Panc1 (cell line): ENCODE measurements around the gene TBX5. TPM values are rescaled to one million over a fixed set of nuclear protein-coding genes. Genes with fewer than 3 reads are reported as not detected.

Source experiments
- ATAC-seq: fragments of 200-7000 bp; cut with Tn5 transposase; 2 replicates; pipeline ENCODE4 v1.9.1; 2020; ENCODE audit warnings: mild to moderate bottlenecking, moderate library complexity
- BruUV-seq: library from RNA; stranded (reverse); fragments of 400-500 nt; replicated peaks from 2 replicates; lab custom pipeline; 2021; lab: Mats Ljungman, UMichigan
- CTCF ChIA-PET: fragments of 300-600 bp; sonication (Branson Sonifier 250); formaldehyde crosslinking; loops from one replicate; lab custom pipeline; 2022; ENCODE audit warnings: antibody characterized with exemption; lab: Charles Lee
- POLR2A ChIA-PET: fragments of 300-600 bp; sonication (Branson Sonifier 250); formaldehyde crosslinking; loops from one replicate; lab custom pipeline; 2022; ENCODE audit warnings: antibody characterized with exemption; lab: Charles Lee
- DNase-seq: peaks from one replicate; pipeline ENCODE4 v3.0.0-alpha.2; 2010; ENCODE audit warnings: low read depth, low spot score
- H3K27ac ChIP-seq: 2 replicates; pipeline ENCODE4 v1.5.1; 2011; ENCODE audit warnings: mild to moderate bottlenecking, low read length, inconsistent platforms
- H3K27me3 ChIP-seq: fragments of 200-500 bp; sonication (Bioruptor generic); 2 replicates; pipeline ENCODE4 v1.6.0; 2014; ENCODE audit warnings: low read length, inconsistent platforms; ENCODE audit not compliant: control insufficient read depth, insufficient read depth
- H3K36me3 ChIP-seq: fragments of 200-500 bp; sonication (Bioruptor generic); 2 replicates; pipeline ENCODE4 v1.5.1; 2014; ENCODE audit warnings: inconsistent platforms, mild to moderate bottlenecking, low read length, moderate library complexity; ENCODE audit not compliant: control insufficient read depth, insufficient read depth
- H3K4me1 ChIP-seq: 2 replicates; pipeline ENCODE4 v1.5.1; 2011; ENCODE audit warnings: inconsistent platforms, mild to moderate bottlenecking, low read length, moderate library complexity; ENCODE audit not compliant: control insufficient read depth, insufficient read depth
- H3K4me3 ChIP-seq, 2 experiments: 2 replicates each; pipeline ENCODE4 v1.5.1; 2011 to 2012; ENCODE audit warnings: low read depth in 2 of 2, low read length in 2 of 2, mild to moderate bottlenecking in 2 of 2, inconsistent platforms in 1 of 2, moderate library complexity in 1 of 2
- H3K9me3 ChIP-seq: fragments of 200-500 bp; sonication (Bioruptor generic); 2 replicates; pipeline ENCODE4 v1.5.1; 2014; ENCODE audit warnings: low read depth, mild to moderate bottlenecking, inconsistent platforms, low read length, moderate library complexity; ENCODE audit not compliant: control insufficient read depth, insufficient read depth
- CTCF ChIP-seq: fragments of 450-650 bp; IDR thresholded peaks from 2 replicates; pipeline ENCODE4 v1.5.1; 2017; ENCODE audit warnings: mild to moderate bottlenecking
- POLR2AphosphoS5 ChIP-seq: IDR thresholded peaks from 2 replicates; pipeline ENCODE4 v1.6.1; 2012; ENCODE audit warnings: mild to moderate bottlenecking, low read depth, low read length, moderate library complexity
- REST ChIP-seq, 2 experiments: IDR thresholded peaks; 2 replicates each; pipeline ENCODE4 v1.6.1; 2011 to 2012; ENCODE audit warnings: low read depth in 2 of 2, control low read depth in 1 of 2, low read length in 1 of 2, mild to moderate bottlenecking in 1 of 2, moderate library complexity in 1 of 2; ENCODE audit not compliant: insufficient read depth in 1 of 2
- SIN3A ChIP-seq: IDR thresholded peaks from 2 replicates; pipeline ENCODE4 v1.6.1; 2012; ENCODE audit warnings: low read depth, mild to moderate bottlenecking, low read length, moderate library complexity, borderline replicate concordance; ENCODE audit not compliant: insufficient read depth
- TCF7L2 ChIP-seq: IDR thresholded peaks from 2 replicates; pipeline ENCODE4 v1.6.1; 2011; ENCODE audit warnings: mild to moderate bottlenecking, low read depth, low read length, inconsistent platforms
- in situ Hi-C: cut with HindIII; loops from 2 replicates; pipeline ENCODE4 v1.10.0; 2016; ENCODE audit warnings: low sequenced_read_pairs, low pct_unique_long_range_greater_than_20kb
- intact Hi-C: fragments of 100-400 bp; cut with micrococcal nuclease; formaldehyde crosslinking; loops from one replicate; pipeline ENCODE4 v1.10.0; 2022; ENCODE audit not compliant: unreplicated experiment
- total RNA-seq: library from RNA; stranded (reverse); gene quantifications from one replicate; pipeline ENCODE4 v1.2.1, GENCODE V29; 2021; ENCODE audit not compliant: unreplicated experiment

Gene TBX5
- total RNA-seq, 1 experiment from 2014 or later, result not detected

GRCh38 chr12:114384739-114385138, 21.2 kb downstream of the TBX5 start:
- intact Hi-C loops, result no loop called here
- in situ Hi-C loops, result no loop called here
- Histone ChIP-seq H3K4me1 (no peaks in the 10 kb centered on the region), H3K4me3 (no peak overlapping the region), H3K27me3 (no peaks in the 10 kb centered on the region), H3K9me3 (no peaks in the 10 kb centered on the region), H3K27ac (no peak overlapping the region), H3K36me3 (no peaks in the 10 kb centered on the region)
- ChIA-PET POLR2A (no interaction called here), CTCF (interaction anchor here (0.7 kb wide), 1 partner anchor 29 kb away, joined by 5 read pairs; no protein-coding TSS in a partner anchor)
- no peak for TF ChIP-seq TCF7L2
- TF ChIP-seq SIN3A, result no peak
- DNase-seq (no peak), ATAC-seq (no peak)
- BruUV-seq, result no TSS peak

- ChIA-PET POLR2A (no interaction called here), CTCF (no interaction called here)
- H3K9me3 ChIP-seq, result no peaks in the 10 kb centered on the region
- no peak overlapping the region for H3K27ac ChIP-seq
- no peaks in the 10 kb centered on the region for H3K27me3 ChIP-seq
- DNase-seq (no peak), ATAC-seq (no peak)
- no peaks in the 10 kb centered on the region for H3K36me3 ChIP-seq
- intact Hi-C loops, result no loop called here
- BruUV-seq, result no TSS peak
- TF ChIP-seq REST (IDR thresholded peaks at IDR 0.05; ENCODE audit: insufficient read depth in 1 of 2, low read depth in 2 of 2, low read length in 1 of 2) (no peak), CTCF (no peak), POLR2AphosphoS5 (no peak), TCF7L2 (no peak), SIN3A (no peak)
- H3K4me3 ChIP-seq, result no peak overlapping the region
- in situ Hi-C loops, result no loop called here
- no peaks in the 10 kb centered on the region for H3K4me1 ChIP-seq
Measured at GRCh38 chr12:114381177-114381576, 24.8 kb downstream of the TBX5 start.

GRCh38 chr12:114371733-114372132, 34.2 kb downstream of the TBX5 start:
- intact Hi-C loops (no loop called here), in situ Hi-C loops (no loop called here)
- TF ChIP-seq CTCF, result no peak
- no peak for TF ChIP-seq REST (IDR thresholded peaks at IDR 0.05; ENCODE audit: insufficient read depth in 1 of 2, low read depth in 2 of 2, low read length in 1 of 2)
- no peak for TF ChIP-seq POLR2AphosphoS5
- no peak for TF ChIP-seq TCF7L2
- TF ChIP-seq SIN3A, result no peak

More at GRCh38 chr12:114371733-114372132, 34.2 kb downstream of the TBX5 start:
- CTCF ChIA-PET, result no interaction called here
- H3K9me3 ChIP-seq, result no peaks in the 10 kb centered on the region
- no peak for DNase-seq
- H3K4me1 ChIP-seq, result no peaks in the 10 kb centered on the region
- H3K27ac ChIP-seq, result no peak overlapping the region
- H3K36me3 ChIP-seq, result no peaks in the 10 kb centered on the region
- BruUV-seq, result no TSS peak
- no peak overlapping the region for H3K4me3 ChIP-seq
- ATAC-seq, result no peak
- H3K27me3 ChIP-seq, result no peaks in the 10 kb centered on the region
- POLR2A ChIA-PET, result no interaction called here
